KMS-11 (cell line): ENCODE measurements around the gene ECPAS.

Experiments used
- H2AFZ ChIP-seq: fragments of 200-600 bp; sonication (generic); 2 replicates; pipeline ENCODE4 v1.6.1; 2016; ENCODE audit warnings: antibody characterized with exemption, mixed run types, low read depth
- H3K27ac ChIP-seq: fragments of 200-600 bp; sonication (generic); 2 replicates; pipeline ENCODE4 v1.6.1; 2016; ENCODE audit warnings: mild to moderate bottlenecking, mixed run types
- H3K27me3 ChIP-seq: fragments of 200-600 bp; sonication (generic); 2 replicates; pipeline ENCODE4 v1.6.1; 2017; ENCODE audit warnings: mild to moderate bottlenecking, low read depth, mixed run types, moderate library complexity; ENCODE audit not compliant: insufficient read depth
- H3K36me3 ChIP-seq: fragments of 200-600 bp; sonication (generic); 2 replicates; pipeline ENCODE4 v1.6.1; 2017; ENCODE audit warnings: mild to moderate bottlenecking, mixed run types; ENCODE audit not compliant: insufficient read depth
- H3K4me1 ChIP-seq: fragments of 200-600 bp; sonication (generic); 2 replicates; pipeline ENCODE4 v1.6.1; 2016; ENCODE audit warnings: mild to moderate bottlenecking, low read depth, mixed run types; ENCODE audit not compliant: poor library complexity, severe bottlenecking
- H3K4me2 ChIP-seq: fragments of 200-600 bp; sonication (generic); 2 replicates; pipeline ENCODE4 v1.7.0; 2016; ENCODE audit warnings: mild to moderate bottlenecking, mixed run types
- H3K4me3 ChIP-seq: fragments of 200-600 bp; sonication (generic); IDR thresholded peaks from 2 replicates; pipeline ENCODE4 v1.6.1; 2017; ENCODE audit warnings: low read depth, low read length, mixed read lengths; ENCODE audit not compliant: insufficient read depth
- H3K79me2 ChIP-seq: fragments of 200-600 bp; sonication (generic); 2 replicates; pipeline ENCODE4 v1.6.1; 2016; ENCODE audit warnings: low read depth, mixed run types; ENCODE audit not compliant: insufficient read depth
- H3K9ac ChIP-seq: fragments of 200-600 bp; sonication (generic); 2 replicates; pipeline ENCODE4 v1.6.1; 2016; ENCODE audit warnings: mild to moderate bottlenecking, mixed run types
- H4K20me1 ChIP-seq: fragments of 200-600 bp; sonication (generic); 2 replicates; pipeline ENCODE4 v1.6.1; 2016; ENCODE audit warnings: mild to moderate bottlenecking, mixed run types; ENCODE audit not compliant: insufficient read depth
- CTCF ChIP-seq: fragments of 200-600 bp; sonication (generic); conservative IDR thresholded peaks from 2 replicates; pipeline ENCODE4 v1.6.1; 2017; ENCODE audit warnings: low read depth, mild to moderate bottlenecking, antibody characterized with exemption, low read length, moderate library complexity, mixed read lengths

The ECPAS gene

GRCh38 chr9:111386386-111386785 is 97.8 kb downstream of the ECPAS start:
- Histone ChIP-seq H4K20me1 (no peaks in the 10 kb centered on the region), H3K4me2 (no peak overlapping the region), H3K79me2 (no peaks in the 10 kb centered on the region), H3K36me3 (peaks cover 16% of the 10 kb centered on the region), H3K9ac (no peak overlapping the region), H3K4me1 (peaks cover 24% of the 10 kb centered on the region), H2AFZ (no peak overlapping the region), H3K27me3 (no peaks in the 10 kb centered on the region), H3K27ac (no peak overlapping the region), H3K4me3 (no peak overlapping the region)
- TF ChIP-seq CTCF = no peak

GRCh38 chr9:111381006-111381405 is 103.2 kb downstream of the ECPAS start:
- Histone ChIP-seq H3K36me3 (peaks cover 2% of the 10 kb centered on the region), H3K4me3 (no peak overlapping the region)
- no peak for TF ChIP-seq CTCF

GRCh38 chr9:111375817-111376564 is 108.2 kb downstream of the ECPAS start:
- H3K9ac ChIP-seq = no peak overlapping the region
- H3K27me3 ChIP-seq = no peaks in the 10 kb centered on the region
- no peak overlapping the region for H3K4me2 ChIP-seq
- no peak for TF ChIP-seq CTCF
- H3K79me2 ChIP-seq = no peaks in the 10 kb centered on the region
- no peaks in the 10 kb centered on the region for H3K4me1 ChIP-seq
- H3K4me3 ChIP-seq = no peak overlapping the region
- H2AFZ ChIP-seq = no peak overlapping the region
- H4K20me1 ChIP-seq = no peaks in the 10 kb centered on the region
- H3K36me3 ChIP-seq = peaks cover 10% of the 10 kb centered on the region; the same call in 1 of the 2 replicates
- no peak overlapping the region for H3K27ac ChIP-seq

More at GRCh38 chr9:111381006-111381405, 103.2 kb downstream of the ECPAS start:
- no peaks in the 10 kb centered on the region for H3K79me2 ChIP-seq
- no peaks in the 10 kb centered on the region for H3K4me1 ChIP-seq
- H3K9ac ChIP-seq = no peak overlapping the region
- no peak overlapping the region for H3K4me2 ChIP-seq
- H3K27me3 ChIP-seq = no peaks in the 10 kb centered on the region
- H4K20me1 ChIP-seq = no peaks in the 10 kb centered on the region
- no peak overlapping the region for H3K27ac ChIP-seq
- no peak overlapping the region for H2AFZ ChIP-seq

- TF ChIP-seq CTCF = no peak
- H3K36me3 ChIP-seq = peaks cover 17% of the 10 kb centered on the region; the same call in 1 of the 2 replicates
- no peak overlapping the region for H2AFZ ChIP-seq
These were observed 109.1 kb downstream of the ECPAS start for GRCh38 chr9:111375062-111375461.

More at GRCh38 chr9:111375062-111375461, 109.1 kb downstream of the ECPAS start:
- H4K20me1 ChIP-seq = no peaks in the 10 kb centered on the region
- H3K4me1 ChIP-seq = no peaks in the 10 kb centered on the region
- no peak overlapping the region for H3K9ac ChIP-seq
- no peak overlapping the region for H3K27ac ChIP-seq
- H3K4me3 ChIP-seq = no peak overlapping the region
- H3K4me2 ChIP-seq = no peak overlapping the region
- H3K27me3 ChIP-seq = no peaks in the 10 kb centered on the region
- no peaks in the 10 kb centered on the region for H3K79me2 ChIP-seq
